ENCODE measurements around the gene SUV39H2.
A peak's percentile ranks its signal among the peaks of the same experiment; 100 is the strongest.
"Not testable (repeated sequence)": the region's sequence is repeated elsewhere in the genome, so short reads cannot be mapped to it uniquely, and the experiment has no call there.

The SUV39H2 gene

DNA sequence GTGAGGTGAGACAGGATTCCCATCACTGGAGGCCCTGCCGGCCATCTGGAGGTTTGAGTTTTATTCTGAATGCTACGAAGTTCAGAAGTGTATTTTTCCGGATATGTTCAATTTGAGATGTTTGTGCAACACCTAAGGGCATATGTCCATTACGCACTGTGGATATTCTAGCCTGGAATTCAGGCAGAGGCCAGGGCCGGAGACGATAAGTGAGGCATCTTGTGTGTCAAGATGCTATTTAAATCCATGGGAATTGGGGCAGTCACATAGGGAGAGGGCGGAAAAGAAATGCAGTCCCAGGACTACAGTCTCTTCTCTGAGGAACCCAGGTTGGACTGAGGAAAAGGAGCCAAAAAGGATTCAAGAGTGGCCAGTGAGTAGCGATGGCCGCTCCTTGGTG is 1.9 kb upstream of the SUV39H2 start:
- no peak for DNase-seq

DNA sequence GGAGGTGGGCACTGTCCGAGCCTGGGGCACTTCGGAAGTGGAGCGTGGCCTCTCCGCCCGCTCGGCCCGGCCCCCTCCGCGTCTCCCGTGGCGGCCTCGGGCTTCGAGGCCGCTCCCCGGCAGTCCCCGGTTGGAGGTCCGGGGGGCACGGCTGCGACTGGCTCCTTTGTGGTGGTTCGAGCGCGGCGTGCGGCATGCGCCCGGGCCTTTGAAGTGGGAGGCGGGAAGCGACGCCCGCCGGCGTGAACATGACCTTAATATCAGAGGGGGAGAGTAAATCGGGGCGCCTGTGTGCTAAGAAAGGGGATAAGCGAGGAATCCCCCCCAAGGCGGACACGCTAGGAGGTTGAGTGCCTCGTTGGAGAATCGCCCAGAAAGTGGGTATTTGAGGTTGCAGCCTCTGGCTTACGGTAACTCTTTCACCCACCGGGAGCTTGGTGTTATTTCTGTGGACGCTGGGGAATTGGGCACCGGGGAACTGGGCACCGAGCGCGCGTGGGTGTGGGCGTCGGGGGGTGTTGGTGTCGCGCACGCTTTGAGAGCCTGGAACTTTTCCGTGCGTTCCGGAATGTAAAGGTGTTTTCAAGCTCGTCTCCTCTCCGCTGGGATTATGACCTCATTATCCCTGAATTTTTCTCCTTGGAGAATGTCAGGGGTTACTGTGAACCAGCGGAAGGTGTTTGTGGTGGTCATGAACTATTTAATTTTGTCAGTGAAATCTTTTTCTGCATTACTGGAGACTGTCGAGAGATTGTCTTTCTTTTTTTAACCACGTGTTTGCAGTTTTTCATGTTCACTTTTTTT is 660 bp downstream of the SUV39H2 start:
- DNase-seq, result peak; percentile 11

- no peak for DNase-seq
Measured at GRCh38 chr10:14879928-14880193, 1.2 kb downstream of the SUV39H2 start.

DNA sequence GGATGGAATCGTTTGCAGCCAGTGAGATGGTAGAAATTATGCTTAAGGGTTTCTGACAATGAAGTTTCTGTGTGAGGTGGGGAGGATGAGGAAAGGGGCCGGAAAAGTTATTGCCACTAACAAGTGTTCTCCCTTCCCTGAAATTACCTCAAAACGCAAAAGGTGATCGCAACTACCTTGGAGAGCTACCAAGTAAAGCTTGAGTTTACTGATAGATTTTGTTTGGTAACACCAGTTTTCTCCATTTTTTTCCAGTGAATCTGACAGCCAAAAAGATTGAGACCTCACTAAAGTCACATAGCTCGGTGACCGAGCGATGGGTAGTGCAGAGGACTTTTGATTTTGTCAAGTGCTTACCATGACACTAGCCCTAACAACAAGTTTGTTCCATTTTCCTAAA is 1.6 kb downstream of the SUV39H2 start:
- DNase-seq, result no peak

DNA sequence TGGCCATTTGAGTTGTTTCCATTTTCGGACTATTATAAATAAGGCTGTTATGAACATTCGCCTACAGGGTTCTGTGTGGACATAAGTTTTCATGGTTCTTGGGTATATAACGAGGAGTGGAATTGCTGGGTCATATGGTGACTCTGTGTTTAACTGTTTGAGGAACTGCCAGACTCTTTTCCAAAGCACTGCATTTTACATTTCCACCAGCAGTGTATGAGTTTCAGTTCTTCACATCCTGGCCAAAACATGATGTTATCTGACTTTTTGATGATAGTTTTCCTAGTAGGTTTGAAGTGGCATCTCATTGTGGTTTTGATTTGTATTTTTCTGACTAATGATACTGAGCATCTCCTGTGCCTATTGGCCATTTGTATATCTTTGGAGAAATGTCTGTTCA is 5.4 kb downstream of the SUV39H2 start:
- no peak for DNase-seq

GRCh38 chr10:14889318-14889717 is 10.7 kb downstream of the SUV39H2 start:
- no peak for DNase-seq

- no peak for DNase-seq
Measured at GRCh38 chr10:14891151-14891550, 12.5 kb downstream of the SUV39H2 start.

DNA sequence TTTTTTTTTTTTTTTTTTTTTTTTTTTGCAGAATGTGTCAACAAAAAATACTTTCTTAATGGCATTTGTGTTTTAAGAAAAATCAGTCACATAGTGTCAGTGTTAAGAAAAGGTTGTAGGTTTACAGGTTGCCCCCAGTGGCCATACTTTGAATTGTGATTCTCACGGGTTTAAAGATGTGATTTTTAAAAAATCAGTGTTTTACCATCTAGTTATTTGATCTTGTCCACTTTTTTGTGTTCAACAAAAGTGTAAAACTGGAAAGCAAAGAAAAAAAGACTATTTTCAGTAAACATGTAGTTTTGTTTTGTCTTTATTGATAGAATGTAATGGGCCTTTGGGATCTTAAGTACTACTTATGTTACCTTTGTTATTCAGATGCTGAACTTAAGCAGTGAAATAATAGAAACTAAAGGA is 25.7 kb downstream of the SUV39H2 start:
- DNase-seq, result no peak

DNA sequence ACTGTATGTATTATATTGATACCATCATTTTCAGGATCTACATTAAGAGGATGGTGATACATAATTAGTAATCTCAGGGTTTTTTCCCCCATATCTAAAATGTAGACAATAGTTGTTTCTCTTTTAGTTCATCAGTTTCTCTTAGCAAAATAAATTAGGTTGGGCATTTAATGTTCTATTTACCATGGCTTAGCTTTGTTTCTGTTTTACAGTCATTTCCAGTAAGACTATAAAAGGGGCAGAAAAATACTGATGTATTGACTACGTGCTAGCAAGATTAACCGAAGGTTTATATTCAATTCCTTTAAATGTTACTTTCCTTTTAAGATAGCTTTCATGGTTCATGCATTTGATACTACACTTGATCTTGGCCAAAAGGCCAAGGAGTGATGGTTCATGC is 26.2 kb downstream of the SUV39H2 start:
- DNase-seq, result no peak

- no peak for DNase-seq
Measured at GRCh38 chr10:14905890-14906289, 27.2 kb downstream of the SUV39H2 start.

DNA sequence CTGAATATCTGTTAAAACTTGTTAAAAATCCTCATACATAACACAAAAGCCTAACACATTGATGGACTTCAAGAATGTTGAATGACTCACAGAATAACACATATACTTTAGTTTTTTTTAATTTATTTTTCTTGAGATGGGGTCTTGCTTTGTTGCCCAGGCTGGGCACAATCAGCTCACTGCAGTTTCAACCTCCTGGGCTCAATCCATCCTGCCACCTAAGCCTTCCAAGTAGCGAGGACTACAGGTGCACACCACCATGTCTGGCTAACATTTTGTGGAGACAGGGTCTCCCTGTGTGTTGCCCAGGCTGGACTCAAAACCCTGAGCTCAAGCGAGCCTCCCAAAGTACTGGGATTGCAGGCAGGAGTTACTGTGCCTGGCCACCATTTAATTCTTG is 28.1 kb downstream of the SUV39H2 start:
- DNase-seq, result no peak

GRCh38 chr10:14907591-14907990 is 28.9 kb downstream of the SUV39H2 start:
- DNase-seq, result not testable (repeated sequence)

DNA sequence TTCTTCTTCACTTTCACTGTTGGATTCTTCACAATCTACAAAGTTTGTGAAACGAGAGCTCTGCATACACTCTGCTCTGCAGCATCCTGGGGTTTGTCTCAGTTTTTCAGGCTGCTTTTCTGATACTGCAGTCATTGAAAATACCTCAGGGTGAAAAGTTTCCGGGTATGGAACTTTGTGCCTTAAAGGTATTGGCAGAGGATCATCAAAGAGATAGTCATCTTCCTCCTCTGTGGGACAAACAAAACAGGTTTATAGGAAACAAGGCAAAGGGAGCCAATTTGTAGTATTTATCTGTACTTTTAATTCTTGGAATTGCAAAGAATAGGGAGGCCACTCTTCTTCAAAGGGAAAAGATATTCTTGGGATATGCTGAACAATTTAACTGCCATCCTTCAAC is 30.4 kb downstream of the SUV39H2 start:
- no peak for DNase-seq

DNA sequence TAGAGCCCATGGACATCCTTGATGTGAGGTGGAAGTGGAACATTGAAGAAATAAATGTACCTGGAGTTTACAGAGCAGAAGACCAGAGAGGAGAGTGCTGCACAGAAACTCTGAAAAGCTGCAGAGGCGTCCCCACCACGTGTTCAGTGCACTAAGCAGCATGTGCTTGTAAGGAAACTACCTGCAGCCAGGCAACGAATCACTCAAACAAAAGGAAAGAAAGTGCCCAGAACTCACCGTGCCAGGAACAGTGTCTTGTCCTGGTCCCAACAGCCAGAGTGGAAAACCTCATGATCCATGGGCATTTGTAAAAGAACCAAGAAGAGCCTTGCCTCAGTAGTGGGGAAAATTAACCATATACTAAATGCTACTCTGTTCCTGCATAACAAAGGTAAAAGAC is 32.3 kb downstream of the SUV39H2 start:
- no peak for DNase-seq

- no peak for DNase-seq
Measured at GRCh38 chr10:14911801-14912200, 33.1 kb downstream of the SUV39H2 start.

DNA sequence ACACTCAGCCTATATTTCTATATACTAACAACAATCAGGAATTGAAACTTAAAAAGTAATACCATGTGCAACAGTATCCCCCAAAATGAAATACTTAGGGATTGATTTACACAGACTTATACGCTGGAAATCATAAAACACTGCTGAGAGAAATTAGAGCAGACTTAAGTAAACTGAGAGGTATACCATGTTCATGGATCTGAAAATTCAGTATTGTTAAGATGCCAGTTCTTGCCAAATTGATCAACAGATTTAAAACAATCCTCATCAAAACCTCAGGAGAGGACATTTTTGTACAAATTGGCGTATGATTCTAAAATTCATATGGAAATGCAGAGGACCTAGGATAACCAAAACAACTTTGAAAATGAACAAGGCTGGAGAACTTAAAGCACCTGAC is 37.9 kb downstream of the SUV39H2 start:
- no peak for DNase-seq

- no peak for DNase-seq
Measured at GRCh38 chr10:14917827-14918226, 39.2 kb downstream of the SUV39H2 start.

- DNase-seq, result no peak
Measured at GRCh38 chr10:14918964-14919363, 40.3 kb downstream of the SUV39H2 start.

DNA sequence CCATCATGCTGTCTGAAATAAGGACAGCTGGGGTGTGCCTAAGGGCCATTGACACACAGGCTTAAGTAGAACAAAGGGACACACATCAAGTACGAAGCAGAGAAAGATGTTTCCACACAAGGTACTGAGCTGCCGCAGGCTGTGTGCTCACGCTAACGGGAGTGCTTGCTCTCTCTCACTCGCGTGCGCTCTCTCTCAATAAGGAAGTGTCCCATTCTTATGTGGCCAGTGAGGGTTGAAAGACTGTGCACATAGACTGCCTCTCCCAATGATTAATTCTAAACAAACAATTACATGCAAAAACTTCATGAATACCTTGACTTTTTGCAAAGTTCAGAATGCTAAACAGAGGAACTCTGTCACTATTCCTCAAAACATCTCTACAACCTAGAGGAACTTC is 45.3 kb downstream of the SUV39H2 start:
- DNase-seq, result no peak

GRCh38 chr10:14925268-14925667 is 46.6 kb downstream of the SUV39H2 start:
- no peak for DNase-seq

- DNase-seq, result no peak
Measured at GRCh38 chr10:14926061-14926470, 47.4 kb downstream of the SUV39H2 start.

- no peak for DNase-seq
Measured at GRCh38 chr10:14926722-14927416, 48.2 kb downstream of the SUV39H2 start.

DNA sequence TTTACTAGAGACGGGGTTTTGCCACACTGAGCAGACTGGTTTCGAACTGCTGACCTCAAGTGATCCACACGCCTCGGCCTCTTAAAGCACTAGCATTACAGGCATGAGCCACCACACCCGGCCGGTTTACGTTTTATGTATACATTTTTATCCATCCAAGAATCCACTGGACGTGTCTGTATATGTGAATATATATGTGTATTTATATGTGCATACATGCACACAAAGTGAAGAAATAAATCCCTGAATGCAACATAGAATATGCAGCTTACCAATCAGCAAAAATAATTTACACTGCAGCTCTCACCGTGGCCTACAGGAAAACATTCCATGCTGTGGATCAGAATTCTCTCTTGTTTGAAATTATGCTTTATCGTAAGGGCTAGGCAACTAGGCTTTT is 51.9 kb downstream of the SUV39H2 start:
- DNase-seq, result no peak

DNA sequence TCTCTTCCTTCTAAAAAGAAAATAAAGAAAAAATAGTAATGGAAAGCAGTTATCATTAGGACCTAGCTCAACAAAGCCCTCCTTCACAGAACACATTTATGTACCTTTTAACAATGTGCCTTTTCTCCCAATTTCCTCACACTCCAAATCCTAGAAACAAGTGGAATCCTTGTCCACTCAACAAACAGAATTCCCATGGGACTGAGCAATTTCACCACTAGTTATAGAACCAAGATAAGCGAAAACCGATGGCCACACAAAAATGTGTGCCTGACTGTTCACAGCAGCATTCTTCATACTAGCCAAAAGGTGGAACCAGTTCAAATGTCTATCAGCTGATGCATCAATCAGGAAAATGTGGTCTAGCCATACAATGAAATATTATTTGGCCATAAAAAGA is 57.9 kb downstream of the SUV39H2 start:
- DNase-seq, result no peak

DNA sequence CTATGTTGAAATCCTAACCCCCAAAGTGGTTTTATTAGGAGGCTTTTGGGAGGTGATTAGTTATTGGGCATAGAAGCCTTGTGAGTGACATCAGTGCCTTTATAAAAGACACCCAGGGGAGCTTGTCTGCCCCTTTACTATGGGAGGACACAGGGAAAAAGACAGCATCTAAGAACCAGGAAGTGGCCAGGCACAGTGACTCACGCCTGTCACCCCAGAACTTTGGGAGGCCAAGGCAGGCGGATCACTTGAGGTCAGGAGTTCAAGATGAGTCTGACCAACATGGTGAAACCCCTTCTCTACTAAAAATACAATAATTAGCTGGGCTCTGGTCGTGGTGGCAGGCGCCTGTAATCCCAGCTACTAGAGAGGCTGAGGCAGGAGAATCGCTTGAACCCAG is 60.3 kb downstream of the SUV39H2 start:
- DNase-seq, result not testable (repeated sequence)

Data from activated CD4-positive, alpha-beta T cell treated with anti-CD3 and anti-CD28 coated beads for 1 hour (primary cell).